GM12878 (cell line): Measurements from ENCODE around the gene SLC17A2. TPM values are rescaled to one million over a fixed set of nuclear protein-coding genes. Genes with fewer than 3 reads are reported as not detected.

Experiments
- ATAC-seq: fragments of 200-7000 bp; cut with Tn5 transposase; 3 replicates; pipeline ENCODE4 v1.9.1; 2020; ENCODE audit warnings: mild to moderate bottlenecking, moderate library complexity
- BruUV-seq: library from RNA; stranded (reverse); fragments of 400-500 nt; replicated peaks from 2 replicates; lab custom pipeline; 2021; lab: Mats Ljungman, UMichigan
- CTCF ChIA-PET: fragments of 300-600 bp; sonication (Branson Sonifier 250); formaldehyde crosslinking; extraction: SDS; loops from one replicate; lab custom pipeline; 2021; ENCODE audit warnings: inconsistent platforms; lab: Yijun Ruan, JAX
- POLR2A ChIA-PET: fragments of 350-600 bp; formaldehyde crosslinking; extraction: SDS; loops from one replicate; lab custom pipeline; 2021; ENCODE audit warnings: inconsistent platforms; lab: Charles Lee
- RAD21 ChIA-PET: fragments of 300-600 bp; sonication (Branson Sonifier 250); formaldehyde crosslinking; loops from one replicate; lab custom pipeline; 2023; ENCODE audit warnings: antibody characterized with exemption; ENCODE audit not compliant: unreplicated experiment; lab: Charles Lee
- SMC1A ChIA-PET: fragments of 300-600 bp; sonication (Branson Sonifier 250); formaldehyde crosslinking; loops from one replicate; lab custom pipeline; 2023; ENCODE audit not compliant: unreplicated experiment, uncharacterized antibody; lab: Charles Lee
- DNase-seq: peaks from one replicate; pipeline ENCODE4 v3.0.0-alpha.2; 2011; ENCODE audit warnings: low read depth, low spot score
- FAIRE-seq: peaks from 3 replicates; lab custom pipeline; 2011; peaks lifted over from hg19 to GRCh38; lab: Jason Lieb, UNC
- H2AFZ ChIP-seq: 2 replicates; pipeline ENCODE4 v1.6.0; 2011; ENCODE audit warnings: low read depth, low read length, control low read depth; ENCODE audit not compliant: control insufficient read depth
- H3K27ac ChIP-seq: 2 replicates; pipeline ENCODE4 v1.5.1; 2011; ENCODE audit warnings: control low read depth; ENCODE audit not compliant: control insufficient read depth, insufficient read depth
- H3K27me3 ChIP-seq, 2 experiments: replicated peaks in 1 of 2; 2 replicates each; pipeline versions ENCODE4 v1.6.0 to v1.6.1; 2011; ENCODE audit warnings: low read length in 1 of 2; ENCODE audit not compliant: control insufficient read depth in 2 of 2, insufficient read depth in 2 of 2
- H3K36me3 ChIP-seq, 2 experiments: 2 replicates each; pipeline ENCODE4 v1.5.1; 2011; ENCODE audit warnings: low read length in 1 of 2; ENCODE audit not compliant: control insufficient read depth in 2 of 2, insufficient read depth in 2 of 2
- H3K4me1 ChIP-seq: 2 replicates; pipeline ENCODE4 v1.6.1; 2011; ENCODE audit warnings: mild to moderate bottlenecking, low read length, moderate library complexity, mixed read lengths; ENCODE audit not compliant: control insufficient read depth, insufficient read depth
- H3K4me2 ChIP-seq: 2 replicates; pipeline ENCODE4 v1.6.0; 2011; ENCODE audit warnings: control low read depth; ENCODE audit not compliant: control insufficient read depth, insufficient read depth
- H3K4me3 ChIP-seq: fragments of 200-600 bp; sonication (generic); 2 replicates; pipeline ENCODE4 v1.5.1; 2016
- H3K79me2 ChIP-seq: 2 replicates; pipeline ENCODE4 v1.6.0; 2011; ENCODE audit warnings: low read length; ENCODE audit not compliant: control insufficient read depth, insufficient read depth
- H3K9ac ChIP-seq: 2 replicates; pipeline ENCODE4 v1.8.0; 2011; ENCODE audit warnings: low read length, control low read depth, mixed read lengths; ENCODE audit not compliant: control insufficient read depth, insufficient read depth
- H3K9me3 ChIP-seq: replicated peaks from 3 replicates; pipeline ENCODE4 v1.5.1; 2011; ENCODE audit warnings: mild to moderate bottlenecking, low read length; ENCODE audit not compliant: control insufficient read depth, insufficient read depth
- H4K20me1 ChIP-seq: 2 replicates; pipeline ENCODE4 v1.6.0; 2011; ENCODE audit not compliant: control insufficient read depth, insufficient read depth
- CEBPZ ChIP-seq: fragments of 150-350 bp; IDR thresholded peaks from 2 replicates; pipeline ENCODE4 v1.6.1; 2016; ENCODE audit warnings: low read depth, low read length
- TAF1 ChIP-seq: IDR thresholded peaks from 2 replicates; pipeline ENCODE4 v1.6.1; 2011; ENCODE audit warnings: mild to moderate bottlenecking, low read depth, low read length, borderline replicate concordance
- ZNF207 ChIP-seq: fragments of 450-650 bp; IDR thresholded peaks from 2 replicates; pipeline ENCODE4 v1.6.1; 2014; ENCODE audit warnings: antibody characterized with exemption, mild to moderate bottlenecking, borderline replicate concordance
- in situ Hi-C: fragments of 300-500 bp; cut with MboI; formaldehyde crosslinking; loops from 9 replicates; pipeline ENCODE4 v1.14.3; 2018; ENCODE audit warnings: mixed read lengths
- intact Hi-C: fragments of 100-400 bp; cut with micrococcal nuclease; formaldehyde crosslinking; loops from one replicate; pipeline ENCODE4 v1.14.2; 2022; ENCODE audit not compliant: unreplicated experiment
- polyA plus RNA-seq, 11 experiments: library from polyadenylated mRNA; depleted of rRNA in 4 of 11; unstranded in 6 of 11; stranded (reverse) in 5 of 11; fragments of >200 nt; fragmentation: Nextera tagmentation in 4 of 11; fragmentation: Illumina TruSeq in 1 of 11; extraction: Ambion mirVana in 4 of 11; extraction: Trizol in 1 of 11; gene quantifications; 1 replicate in 1 of 11; 2 replicates in 10 of 11; pipeline versions ENCODE4 v1.2.1 to v1.2.3, GENCODE V29; 2011 to 2016; ENCODE audit warnings: inconsistent platforms in 2 of 11, missing spikeins in 2 of 11, low read depth in 1 of 11
- total RNA-seq, 4 experiments: library from RNA; depleted of rRNA in 3 of 4; stranded (reverse); fragments of >200 nt in 3 of 4; fragmentation: Illumina TruSeq in 1 of 4; extraction: Trizol in 1 of 4; gene quantifications; 2 replicates each; pipeline versions ENCODE4 v1.2.1 to v1.2.3, GENCODE V29; 2013 to 2021

Gene SLC17A2
- total and polyA plus RNA-seq, 10 of the 15 experiments (the other 5 are each of a cell fraction or from before 2014, with no cell fraction given) = not detected

GRCh38 chr6:25892877-25893276 is 37.6 kb downstream of the SLC17A2 start:
- Histone ChIP-seq H4K20me1 (no peaks in the 10 kb centered on the region), H3K9ac (no peak overlapping the region), H3K4me1 (no peaks in the 10 kb centered on the region), H2AFZ (no peak overlapping the region), H3K27me3 (peaks cover 0 to 3% of the 10 kb centered on the region in 2 experiments; a peak in 1 of 4 replicates), H3K4me2 (no peak overlapping the region), H3K27ac (no peak overlapping the region), H3K79me2 (no peaks in the 10 kb centered on the region), H3K4me3 (no peak overlapping the region), H3K9me3 (no peaks in the 10 kb centered on the region), H3K36me3 (no peaks in the 10 kb centered on the region)
- intact Hi-C loops (no loop called here), in situ Hi-C loops (no loop called here)
- TF ChIP-seq TAF1 (no peak), ZNF207 (no peak), CEBPZ (no peak)
- FAIRE-seq = no peak
- no TSS peak for BruUV-seq
- POLR2A ChIA-PET = no interaction called here
- RAD21 ChIA-PET = no interaction called here
- CTCF ChIA-PET = interaction anchor here (1.0 kb wide), 1 partner anchor 73 kb away, joined by 4 read pairs; no protein-coding TSS in a partner anchor
- SMC1A ChIA-PET = no interaction called here
- no peak for ATAC-seq
- no peak for DNase-seq
